ENCODE results near the gene IKBIP.
"Not testable (repeated sequence)": the region's sequence is repeated elsewhere in the genome, so short reads cannot be mapped to it uniquely, and the experiment has no call there.

The IKBIP gene

GRCh38 chr12:98644712-98645571 is at the start of gene IKBIP, which contains the start of gene APAF1:
Gene IKBIP, minus strand, starts transcription at chr12:98644788. Its CDS starts 87 bp downstream, at chr12:98644701.
Gene APAF1, plus strand, starts transcription at chr12:98645290. Its CDS starts 3,070 bp downstream, at chr12:98648360.
- DNase-seq, result peak; percentile 99

GRCh38 chr12:98691351-98691750 is 46.8 kb upstream of the IKBIP start:
- no peak for DNase-seq

- DNase-seq, result no peak
Observed at GRCh38 chr12:98686603-98687002, 42.0 kb upstream of the IKBIP start.

GRCh38 chr12:98684199-98684598 is 39.6 kb upstream of the IKBIP start:
- DNase-seq, result no peak

GRCh38 chr12:98679611-98680005 is 35.0 kb upstream of the IKBIP start:
- no peak for DNase-seq

- no peak for DNase-seq
Observed at GRCh38 chr12:98678946-98679610, 34.5 kb upstream of the IKBIP start.

GRCh38 chr12:98678236-98678945 is 33.8 kb upstream of the IKBIP start:
- no peak for DNase-seq

GRCh38 chr12:98674841-98675240 is 30.3 kb upstream of the IKBIP start:
- DNase-seq, result no peak

- no peak for DNase-seq
Observed at GRCh38 chr12:98671459-98671858, 26.9 kb upstream of the IKBIP start.

GRCh38 chr12:98669751-98670150 is 25.2 kb upstream of the IKBIP start:
- no peak for DNase-seq

- DNase-seq, result no peak
Observed at GRCh38 chr12:98660521-98660920, 15.9 kb upstream of the IKBIP start.

- no peak for DNase-seq
Observed at GRCh38 chr12:98656289-98657101, 11.9 kb upstream of the IKBIP start.

GRCh38 chr12:98653866-98654493 is 9.4 kb upstream of the IKBIP start:
- DNase-seq, result peak; percentile 13

- DNase-seq, result no peak
Observed at GRCh38 chr12:98651328-98651727, 6.7 kb upstream of the IKBIP start.

GRCh38 chr12:98646294-98647090 is 1.9 kb upstream of the IKBIP start:
- no peak for DNase-seq

- no peak for DNase-seq
Observed at GRCh38 chr12:98645572-98646067, 1.0 kb upstream of the IKBIP start.

- DNase-seq, result no peak
Observed at GRCh38 chr12:98644433-98644711, 216 bp downstream of the IKBIP start.

- not testable (repeated sequence) for DNase-seq
Observed at GRCh38 chr12:98642801-98643200, 1.8 kb downstream of the IKBIP start.

GRCh38 chr12:98639491-98639890 is 5.1 kb downstream of the IKBIP start:
- no peak for DNase-seq

GRCh38 chr12:98638009-98638408 is 6.6 kb downstream of the IKBIP start:
- DNase-seq, result no peak

- DNase-seq, result no peak
Observed at GRCh38 chr12:98637068-98637467, 7.5 kb downstream of the IKBIP start.
